Prostate gland (tissue), 2 donors: Measurements from ENCODE around the gene LAMA3. TPM values are rescaled to one million over a fixed set of nuclear protein-coding genes. Genes with fewer than 3 reads are reported as not detected.

ENCODE experiments used
- DNase-seq: peaks from one replicate; pipeline ENCODE4 v3.0.0-alpha.2; 2019; ENCODE audit warnings: low spot score
- H3K27ac ChIP-seq, 2 donors: fragments of 200-600 bp; sonication (generic); 2 replicates each; pipeline ENCODE4 v1.5.1; 2017 to 2019
- H3K27me3 ChIP-seq: fragments of 200-600 bp; sonication (generic); replicated peaks from 2 replicates; pipeline ENCODE4 v1.5.1; 2019; ENCODE audit not compliant: insufficient read depth
- H3K36me3 ChIP-seq, 2 donors: fragments of 200-600 bp; sonication (generic); 1 replicate in 1 of 2; 2 replicates in 1 of 2; pipeline versions ENCODE4 v1.5.1 to v1.8.1; 2017 to 2019
- H3K4me1 ChIP-seq: fragments of 200-600 bp; sonication (generic); replicated peaks from 2 replicates; pipeline ENCODE4 v1.5.1; 2019
- H3K4me3 ChIP-seq, 2 donors: fragments of 200-600 bp; sonication (generic); 2 replicates each; pipeline ENCODE4 v1.5.1; 2017 to 2019
- H3K9me3 ChIP-seq: fragments of 200-600 bp; sonication (generic); 2 replicates; pipeline ENCODE4 v1.5.1; 2017
- POLR2A ChIP-seq: fragments of 450-650 bp; IDR thresholded peaks from one replicate; pipeline ENCODE4 v1.6.1; 2016; ENCODE audit warnings: antibody characterized with exemption, mild to moderate bottlenecking
- POLR2AphosphoS5 ChIP-seq: sonication (generic); formaldehyde crosslinking; IDR thresholded peaks from one replicate; pipeline ENCODE4 v1.6.1; 2017; ENCODE audit warnings: antibody characterized with exemption
- WGBS: methylation state at CpG from one replicate; pipeline ENCODE4 v1.1.5; 2018; 5-methylcytosine and 5-hydroxymethylcytosine counted together
- intact Hi-C: fragments of 100-400 bp; cut with DNase I; formaldehyde crosslinking; loops from one replicate; pipeline ENCODE4 v1.14.2; 2022
- total RNA-seq, 2 donors: library from RNA; depleted of rRNA; stranded (reverse); fragments of >200 nt; gene quantifications; one replicate each; pipeline ENCODE4 v1.1.0, GENCODE V29; 2016
- TF ChIP-seq, protein P1 (sequence below), 4 experiments: fragments of 200-600 bp in 2 of 4; fragments of 450-650 bp in 2 of 4; sonication (generic) in 2 of 4; IDR thresholded peaks; 1 replicate in 3 of 4; 2 replicates in 1 of 4; pipeline ENCODE4 v1.5.1; 2016 to 2019; ENCODE audit warnings: antibody characterized with exemption in 4 of 4, mild to moderate bottlenecking in 2 of 4, moderate library complexity in 2 of 4

The LAMA3 gene
- total RNA-seq, 2 donors from 2014 or later = 31.3 to 35.9 TPM

DNA sequence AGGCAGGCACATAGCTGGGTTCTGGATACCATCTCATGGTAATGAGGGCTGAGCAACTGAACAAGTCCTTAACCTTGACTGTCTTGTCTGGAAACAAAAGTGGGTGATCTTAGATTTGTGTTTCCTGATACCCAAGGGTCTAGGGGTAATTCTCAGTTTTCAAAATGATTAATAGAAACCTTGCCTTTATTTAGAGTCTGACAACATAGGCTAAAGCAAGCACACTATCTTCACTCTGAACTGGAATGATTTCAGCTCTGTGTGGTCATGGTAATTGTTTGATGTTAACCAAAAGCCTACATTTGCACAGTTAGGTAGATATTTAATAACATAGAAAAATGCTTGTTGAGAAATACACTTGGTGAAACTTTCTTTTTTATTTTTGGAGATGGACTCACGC lies 6.8 kb upstream of the LAMA3 start:
- Histone ChIP-seq H3K4me3 (no peak overlapping the region), H3K36me3 (no peaks in the 10 kb centered on the region), H3K27ac (no peak overlapping the region), H3K4me1 (no peaks in the 10 kb centered on the region), H3K9me3 (no peaks in the 10 kb centered on the region), H3K27me3 (no peaks in the 10 kb centered on the region)
- 88% methylated on average over 1 of the region's 1 CpG for WGBS
- no peak for DNase-seq
- TF ChIP-seq POLR2A (no peak), POLR2AphosphoS5 (no peak)
- TF ChIP-seq, protein P1, sequence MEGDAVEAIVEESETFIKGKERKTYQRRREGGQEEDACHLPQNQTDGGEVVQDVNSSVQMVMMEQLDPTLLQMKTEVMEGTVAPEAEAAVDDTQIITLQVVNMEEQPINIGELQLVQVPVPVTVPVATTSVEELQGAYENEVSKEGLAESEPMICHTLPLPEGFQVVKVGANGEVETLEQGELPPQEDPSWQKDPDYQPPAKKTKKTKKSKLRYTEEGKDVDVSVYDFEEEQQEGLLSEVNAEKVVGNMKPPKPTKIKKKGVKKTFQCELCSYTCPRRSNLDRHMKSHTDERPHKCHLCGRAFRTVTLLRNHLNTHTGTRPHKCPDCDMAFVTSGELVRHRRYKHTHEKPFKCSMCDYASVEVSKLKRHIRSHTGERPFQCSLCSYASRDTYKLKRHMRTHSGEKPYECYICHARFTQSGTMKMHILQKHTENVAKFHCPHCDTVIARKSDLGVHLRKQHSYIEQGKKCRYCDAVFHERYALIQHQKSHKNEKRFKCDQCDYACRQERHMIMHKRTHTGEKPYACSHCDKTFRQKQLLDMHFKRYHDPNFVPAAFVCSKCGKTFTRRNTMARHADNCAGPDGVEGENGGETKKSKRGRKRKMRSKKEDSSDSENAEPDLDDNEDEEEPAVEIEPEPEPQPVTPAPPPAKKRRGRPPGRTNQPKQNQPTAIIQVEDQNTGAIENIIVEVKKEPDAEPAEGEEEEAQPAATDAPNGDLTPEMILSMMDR (IDR thresholded peaks at IDR 0.05) = no peak
- intact Hi-C loops = no loop called here

DNA sequence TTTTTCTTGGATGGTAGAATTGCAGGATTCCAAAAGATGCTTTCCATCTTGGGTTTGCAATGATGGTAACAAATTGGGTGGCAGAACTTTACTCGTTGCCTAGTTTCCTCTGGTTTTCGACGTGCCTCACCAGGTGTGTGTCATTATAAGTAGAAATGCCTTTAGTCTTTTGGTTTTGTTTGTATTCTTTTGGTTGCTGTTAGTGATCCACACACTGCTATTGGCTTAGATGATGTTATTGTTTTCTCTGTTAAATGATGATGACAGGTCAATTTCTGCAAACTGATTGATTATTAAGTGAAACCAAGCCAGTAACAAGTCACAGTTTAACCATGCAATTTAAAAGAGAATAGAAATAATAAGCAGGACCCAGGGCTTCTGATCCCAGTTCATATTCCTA lies 6.1 kb upstream of the LAMA3 start:
- TF ChIP-seq POLR2AphosphoS5 (no peak), POLR2A (no peak)
- TF ChIP-seq, protein P1 (IDR thresholded peaks at IDR 0.05) = no peak
- intact Hi-C loops = no loop called here

GRCh38 chr18:23683671-23684070 lies 5.6 kb upstream of the LAMA3 start:
- no peak overlapping the region for H3K4me3 ChIP-seq
- 20% methylated on average over 3 of the region's 3 CpGs for WGBS
- H3K27me3 ChIP-seq = no peaks in the 10 kb centered on the region
- H3K36me3 ChIP-seq = no peaks in the 10 kb centered on the region
- no peaks in the 10 kb centered on the region for H3K9me3 ChIP-seq
- peak; percentile 8 for DNase-seq
- no peak overlapping the region for H3K27ac ChIP-seq
- H3K4me1 ChIP-seq = no peaks in the 10 kb centered on the region
- intact Hi-C loops = no loop called here
- TF ChIP-seq, protein P1 (IDR thresholded peaks at IDR 0.05) = no peak
- TF ChIP-seq POLR2AphosphoS5 = no peak
- no peak for TF ChIP-seq POLR2A

More for the DNA sequence above, 6.1 kb upstream of the LAMA3 start:
- Histone ChIP-seq H3K4me1 (no peaks in the 10 kb centered on the region), H3K4me3 (no peak overlapping the region), H3K27me3 (no peaks in the 10 kb centered on the region), H3K36me3 (no peaks in the 10 kb centered on the region), H3K9me3 (no peaks in the 10 kb centered on the region), H3K27ac (no peak overlapping the region)
- 83% methylated on average over 3 of the region's 3 CpGs for WGBS
- no peak for DNase-seq

DNA sequence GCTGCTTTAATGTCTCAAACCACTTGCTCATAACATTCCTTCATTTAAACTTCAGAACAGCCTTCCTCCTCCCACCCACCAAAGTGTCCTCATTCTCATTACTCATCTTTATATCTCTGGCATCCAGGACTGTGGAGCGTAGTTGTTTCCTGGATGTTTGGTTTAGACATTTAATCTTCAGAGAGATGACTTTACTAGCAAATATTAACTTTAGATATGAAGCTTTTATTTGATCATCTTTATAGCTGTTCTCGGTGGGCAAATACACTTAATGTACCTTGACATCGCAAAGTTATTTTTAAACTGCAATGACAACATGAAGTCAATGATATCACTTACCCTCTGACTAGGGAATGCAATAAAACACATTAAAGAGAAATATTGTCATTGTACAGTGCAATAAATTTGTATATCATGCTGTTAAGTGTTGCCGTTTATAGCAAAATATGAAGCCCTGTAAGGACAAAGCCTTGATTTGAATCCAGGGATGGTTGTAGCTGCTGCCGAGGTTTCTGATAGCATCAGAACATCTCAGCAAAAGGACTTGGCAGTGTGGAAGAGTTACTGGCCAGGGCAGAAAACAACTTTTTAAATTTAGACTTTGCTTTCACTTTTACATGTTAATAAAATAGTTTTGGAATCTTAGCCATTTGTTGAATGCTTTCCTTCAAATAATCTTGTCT lies 4.6 kb upstream of the LAMA3 start:
- peak overlapping the region; percentile 45 to 49 for H3K27ac ChIP-seq
- no peak overlapping the region for H3K4me3 ChIP-seq
- no peaks in the 10 kb centered on the region for H3K36me3 ChIP-seq
- DNase-seq = peak; percentile 72
- no peaks in the 10 kb centered on the region for H3K4me1 ChIP-seq
- intact Hi-C loops = loop anchor here (5.0 kb wide), 1 partner anchor 62 kb away; no protein-coding TSS in a partner anchor
- no peaks in the 10 kb centered on the region for H3K9me3 ChIP-seq
- 13% methylated on average over 5 of the region's 5 CpGs for WGBS
- TF ChIP-seq POLR2A (no peak), POLR2AphosphoS5 (peak; percentile 94)
- TF ChIP-seq, protein P1 (IDR thresholded peaks at IDR 0.05) = no peak
- H3K27me3 ChIP-seq = no peaks in the 10 kb centered on the region

GRCh38 chr18:23688528-23688927 lies 725 bp upstream of the LAMA3 start:
- TF ChIP-seq POLR2AphosphoS5 = no peak
- TF ChIP-seq, protein P1 (IDR thresholded peaks at IDR 0.05) = no peak
- TF ChIP-seq POLR2A = no peak
- Histone ChIP-seq H3K4me3 (peak overlapping the region; percentile 46 to 50), H3K4me1 (no peaks in the 10 kb centered on the region), H3K27me3 (no peaks in the 10 kb centered on the region), H3K27ac (no peak overlapping the region), H3K36me3 (no peaks in the 10 kb centered on the region), H3K9me3 (no peaks in the 10 kb centered on the region)
- no peak for DNase-seq
- intact Hi-C loops = loop anchor here (5.0 kb wide), 1 partner anchor 66 kb away; no protein-coding TSS in a partner anchor
- 46% methylated on average over 5 of the region's 5 CpGs for WGBS
